Ovary (tissue), 9 donors: Measurements from ENCODE around the gene DEF6. TPM values are rescaled to one million over a fixed set of nuclear protein-coding genes. Genes with fewer than 3 reads are reported as not detected.

Source experiments
- DNase-seq, 5 donors: peaks; one replicate each; pipeline ENCODE4 v3.0.0-alpha.2; 2019 to 2020
- H3K27ac ChIP-seq, 2 donors: fragments of 200-600 bp; one replicate each; pipeline versions ENCODE4 v1.5.1 to v1.8.0; 2019 to 2022
- H3K27me3 ChIP-seq: fragments of 200-600 bp; one replicate; pipeline ENCODE4 v1.8.0; 2022
- H3K36me3 ChIP-seq: fragments of 200-600 bp; sonication (generic); one replicate; pipeline ENCODE4 v1.5.1; 2019
- H3K4me1 ChIP-seq: one replicate; pipeline ENCODE4 v1.8.1; 2013; ENCODE audit warnings: mild to moderate bottlenecking, moderate library complexity; ENCODE audit not compliant: insufficient read depth
- H3K4me3 ChIP-seq: fragments of 200-600 bp; sonication (generic); one replicate; pipeline ENCODE4 v1.5.1; 2017
- H3K9me3 ChIP-seq, 2 donors: fragments of 200-600 bp in 1 of 2; sonication (generic) in 1 of 2; one replicate each; pipeline versions ENCODE4 v1.5.1 to v1.8.1; 2013 to 2019; ENCODE audit warnings: mild to moderate bottlenecking in 1 of 2, moderate library complexity in 1 of 2
- CTCF ChIP-seq, 3 donors: fragments of 450-650 bp in 2 of 3; fragments of 200-600 bp in 1 of 3; IDR thresholded peaks; one replicate each; pipeline versions ENCODE4 v1.5.1 to v1.8.0; 2016 to 2022; ENCODE audit warnings: antibody characterized with exemption in 3 of 3, mild to moderate bottlenecking in 1 of 3
- EP300 ChIP-seq: sonication (generic); formaldehyde crosslinking; IDR thresholded peaks from one replicate; pipeline ENCODE4 v1.6.1; 2017; ENCODE audit warnings: antibody characterized with exemption
- POLR2A ChIP-seq: fragments of 450-650 bp; IDR thresholded peaks from one replicate; pipeline ENCODE4 v1.6.1; 2017; ENCODE audit warnings: antibody characterized with exemption, mild to moderate bottlenecking, moderate library complexity
- WGBS, 3 donors: extraction: QIAGEN DNeasy Blood & Tissue Kit in 1 of 3; methylation state at CpG; one replicate each; pipeline versions ENCODE4 v1.1.5 to v1.1.7; 2013 to 2017; 5-methylcytosine and 5-hydroxymethylcytosine counted together
- intact Hi-C, 4 donors: fragments of 100-400 bp; cut with DNase I; formaldehyde crosslinking; loops; one replicate each; pipeline versions ENCODE4 v1.11.0 to v1.15.1; 2022 to 2023
- polyA plus RNA-seq, 2 donors: library from polyadenylated mRNA; stranded (reverse); fragments of 200-250 nt in 1 of 2; fragments of 350-450 nt in 1 of 2; fragmentation: Illumina TruSeq in 1 of 2; extraction: RNeasy Lipid Tissue Mini Kit (QIAGEN cat#74804) in 1 of 2; gene quantifications; one replicate each; pipeline ENCODE4 v1.2.3, GENCODE V29; 2013 to 2014
- total RNA-seq, 7 donors: library from RNA; depleted of rRNA in 2 of 7; stranded (reverse); fragments of >200 nt in 2 of 7; fragmentation: NEBNext Ultra II Directional in 3 of 7; extraction: Animal tissue kit (Norgen Biotek cat#: 25700) in 3 of 7; gene quantifications; one replicate each; pipeline versions ENCODE4 v1.1.0 to v1.2.4, GENCODE V29; 2016 to 2023
- donor health status: DM: no; HTN: no; CAD: no; lungs with moderate emphysema.
- donor health status: DM: no; HTN: no; CAD: no.
- donor health status: Bipolar disorder and iron deficiency.
- donor health status: DM: yes; HTN: yes; CAD: no.
- donor health status: DM: no; HTN: no; CAD: no.
- donor health status: DM: yes; HTN: yes; CAD: no.

Gene DEF6
- total and polyA plus RNA-seq, 9 donors: 1.5 to 6.6 (median 2.9) TPM

DNA sequence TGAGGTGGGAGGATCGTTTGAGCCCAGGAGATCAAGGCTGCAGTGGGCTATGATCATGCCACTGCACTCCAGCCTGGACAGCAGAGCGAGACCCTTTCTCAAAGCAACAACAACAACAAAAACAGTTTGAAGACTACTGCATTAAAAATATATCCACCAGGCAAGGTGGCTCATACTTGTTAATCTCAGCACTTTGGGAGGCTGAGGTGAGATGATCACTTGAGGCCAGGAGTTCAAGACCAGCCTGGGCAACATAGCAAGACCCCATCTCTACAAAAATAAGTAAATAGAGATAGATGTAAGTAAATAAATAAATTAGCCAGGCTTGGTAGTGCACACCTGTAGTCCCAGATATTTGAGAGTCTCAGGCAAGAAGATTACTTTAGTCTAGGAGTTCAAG lies 25.6 kb upstream of the DEF6 start:
- Histone ChIP-seq H3K27ac (no peak overlapping the region), H3K9me3 (no peaks in the 10 kb centered on the region), H3K4me3 (no peak overlapping the region), H3K4me1 (peaks cover 5% of the 10 kb centered on the region), H3K27me3 (no peaks in the 10 kb centered on the region), H3K36me3 (no peaks in the 10 kb centered on the region)
- TF ChIP-seq POLR2A: no peak
- TF ChIP-seq CTCF (IDR thresholded peaks at IDR 0.05): no peak
- no peak for TF ChIP-seq EP300
- DNase-seq: no peak
- intact Hi-C loops: no loop called here
- 92 to 96% (median 95%) methylated on average over 2 of the region's 2 CpGs for WGBS, 3 donors

DNA sequence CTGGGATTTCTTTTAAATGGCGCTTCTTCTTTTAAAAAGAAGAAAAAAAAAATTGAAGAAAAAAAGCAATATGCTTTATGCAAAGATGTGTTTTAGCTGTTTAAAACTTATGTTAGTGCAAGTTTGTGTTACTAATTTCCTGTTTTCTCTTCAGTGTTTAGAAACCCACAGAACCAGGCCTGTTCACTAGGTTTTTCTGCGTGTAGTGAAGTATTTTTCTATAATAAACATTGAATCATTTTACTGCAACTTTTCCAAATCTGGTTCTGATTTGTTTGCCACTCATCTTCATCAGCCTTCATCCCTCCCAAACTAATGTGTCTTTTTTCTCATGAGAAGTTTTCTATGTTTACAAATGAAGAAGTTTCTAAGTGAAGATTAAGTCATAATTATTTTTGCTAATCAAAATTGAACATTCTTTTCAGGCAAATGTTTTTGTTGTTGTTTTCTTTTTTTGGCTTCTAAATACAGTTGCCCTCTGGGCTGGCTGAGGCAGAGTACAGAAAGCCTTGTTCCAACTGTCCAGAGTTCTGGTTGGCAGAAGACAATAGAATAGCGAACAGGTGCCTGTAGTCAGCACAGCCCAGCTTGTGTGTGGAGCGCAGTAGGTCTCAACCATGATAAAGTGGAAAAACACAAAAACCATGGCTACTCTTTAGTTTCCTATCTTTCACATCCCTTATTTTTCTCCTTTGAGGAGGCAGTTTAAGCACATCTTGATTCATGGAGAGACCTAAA lies 23.6 kb upstream of the DEF6 start:
- intact Hi-C loops: no loop called here
- TF ChIP-seq EP300 (no peak), CTCF (IDR thresholded peaks at IDR 0.05) (no peak), POLR2A (no peak)
- 53 to 70% (median 69%) methylated on average over 4 of the region's 4 CpGs for WGBS, 3 donors
- H3K9me3 ChIP-seq: no peaks in the 10 kb centered on the region
- peaks cover 5% of the 10 kb centered on the region for H3K4me1 ChIP-seq
- H3K4me3 ChIP-seq: no peak overlapping the region
- H3K36me3 ChIP-seq: no peaks in the 10 kb centered on the region
- H3K27ac ChIP-seq: no peak overlapping the region
- DNase-seq: no peak
- no peaks in the 10 kb centered on the region for H3K27me3 ChIP-seq

- intact Hi-C loops: no loop called here
- peaks cover 5% of the 10 kb centered on the region for H3K4me1 ChIP-seq
- H3K9me3 ChIP-seq: no peaks in the 10 kb centered on the region
- TF ChIP-seq POLR2A (no peak), EP300 (no peak), CTCF (IDR thresholded peaks at IDR 0.05) (no peak)
- no peaks in the 10 kb centered on the region for H3K27me3 ChIP-seq
- no peak overlapping the region for H3K27ac ChIP-seq
- no peak for DNase-seq
- 80 to 84% (median 83%) methylated on average over 4 of the region's 4 CpGs for WGBS, 3 donors
- no peaks in the 10 kb centered on the region for H3K36me3 ChIP-seq
- H3K4me3 ChIP-seq: no peak overlapping the region
Observed at GRCh38 chr6:35275744-35276260, 21.8 kb upstream of the DEF6 start.

DNA sequence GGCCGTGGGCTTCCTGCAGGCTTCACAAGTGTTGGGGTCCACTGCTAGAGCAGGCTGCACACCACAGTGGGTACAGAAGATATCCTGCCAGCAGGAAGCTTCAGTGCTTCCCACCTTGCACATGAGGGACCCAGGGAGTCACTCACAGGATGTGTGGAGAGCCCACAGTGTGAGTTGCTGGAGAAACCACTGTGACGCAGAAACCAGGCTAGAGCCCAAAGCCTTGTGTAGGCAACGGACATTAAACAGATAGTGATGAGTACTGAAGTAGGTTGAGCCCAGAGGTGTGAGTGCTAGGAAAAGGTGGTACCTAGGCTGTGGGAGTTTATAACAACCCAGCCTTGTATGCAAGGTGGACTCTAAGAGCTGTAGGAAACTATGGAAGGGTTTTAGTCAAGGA lies 18.9 kb upstream of the DEF6 start:
- peaks cover 5% of the 10 kb centered on the region for H3K4me1 ChIP-seq
- H3K9me3 ChIP-seq: no peaks in the 10 kb centered on the region
- intact Hi-C loops: no loop called here
- WGBS, 3 donors: 97 to 99% (median 98%) methylated on average over 3 of the region's 3 CpGs
- DNase-seq: no peak
- no peak for TF ChIP-seq EP300
- no peak for TF ChIP-seq CTCF (IDR thresholded peaks at IDR 0.05)
- no peak for TF ChIP-seq POLR2A
- H3K27ac ChIP-seq: no peak overlapping the region
- H3K4me3 ChIP-seq: no peak overlapping the region
- no peaks in the 10 kb centered on the region for H3K27me3 ChIP-seq
- no peaks in the 10 kb centered on the region for H3K36me3 ChIP-seq
